ENCODE results near the gene HPCAL1.
"Not testable (repeated sequence)": the region's sequence is repeated elsewhere in the genome, so short reads cannot be mapped to it uniquely, and the experiment has no call there.

HPCAL1 gene

GRCh38 chr2:10285191-10285555 is 17.5 kb upstream of the HPCAL1 start:
- DNase-seq: no peak

GRCh38 chr2:10285556-10286198 is 17.0 kb upstream of the HPCAL1 start:
- peak in 1 of 2 donors; percentile 68 for DNase-seq

DNA sequence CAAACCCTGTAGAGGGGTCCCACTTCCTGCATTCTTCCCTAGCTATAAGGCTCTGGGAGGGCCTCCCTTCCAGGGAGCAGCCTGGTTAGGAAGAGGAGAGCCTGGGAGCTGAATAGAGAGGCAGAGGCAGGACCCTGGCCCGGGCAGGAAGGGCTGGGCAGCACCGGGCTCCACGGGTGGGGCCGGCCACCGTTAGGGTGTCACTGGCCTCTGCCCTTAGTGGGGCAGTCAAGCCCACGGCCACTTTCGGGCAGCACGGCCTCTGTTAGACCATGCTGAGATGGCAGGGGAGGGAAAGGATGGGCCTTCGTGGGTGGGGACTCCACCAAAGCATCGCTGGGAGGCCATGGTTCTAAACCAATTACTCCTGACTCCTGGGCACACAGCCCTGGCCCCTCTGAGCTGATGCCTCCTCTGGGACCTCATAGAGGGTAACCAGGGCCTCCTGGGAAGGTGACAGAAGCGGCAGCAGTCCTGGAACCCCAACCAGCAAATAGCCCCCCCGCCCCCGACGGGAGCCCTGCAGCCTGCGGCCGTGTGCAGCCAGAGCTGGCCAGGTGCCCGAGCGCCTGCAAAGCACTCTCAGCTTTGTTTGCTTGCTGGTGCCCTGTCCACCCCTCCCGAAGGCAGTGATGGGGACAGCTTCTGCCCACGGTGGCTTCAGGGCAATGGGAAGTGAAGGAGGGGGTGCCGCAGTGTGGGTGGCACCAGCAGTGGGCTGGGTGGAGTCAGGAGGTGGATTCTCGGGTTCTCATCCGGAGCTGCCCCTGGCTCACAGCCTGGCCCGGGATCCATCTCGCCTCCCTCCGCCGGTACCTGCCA is 16.3 kb upstream of the HPCAL1 start:
- DNase-seq: no peak

- no peak for DNase-seq
Observed at GRCh38 chr2:10287761-10288160, 14.9 kb upstream of the HPCAL1 start.

GRCh38 chr2:10288606-10289005 is 14.1 kb upstream of the HPCAL1 start:
- DNase-seq: no peak

GRCh38 chr2:10289352-10289751 is 13.4 kb upstream of the HPCAL1 start:
- no peak for DNase-seq

DNA sequence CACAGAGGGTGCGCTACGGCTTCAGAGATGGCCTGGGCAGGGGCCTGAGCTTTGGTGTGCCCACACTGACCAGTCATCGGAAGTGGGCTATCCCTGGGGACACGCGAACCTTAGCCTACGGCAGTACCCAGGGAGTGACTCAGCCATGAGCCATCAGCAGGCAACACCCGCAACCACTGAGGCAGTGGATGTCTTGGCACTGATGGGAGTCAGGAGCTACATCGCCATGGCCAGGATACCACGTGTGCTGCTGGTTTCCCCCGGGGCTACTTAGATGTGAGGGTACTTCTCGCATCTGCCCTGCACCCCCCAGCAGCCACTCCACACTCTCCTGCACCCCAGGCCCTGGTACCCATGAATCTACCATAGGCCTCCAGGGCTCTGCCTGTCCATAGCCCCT is 12.8 kb upstream of the HPCAL1 start:
- no peak for DNase-seq

DNA sequence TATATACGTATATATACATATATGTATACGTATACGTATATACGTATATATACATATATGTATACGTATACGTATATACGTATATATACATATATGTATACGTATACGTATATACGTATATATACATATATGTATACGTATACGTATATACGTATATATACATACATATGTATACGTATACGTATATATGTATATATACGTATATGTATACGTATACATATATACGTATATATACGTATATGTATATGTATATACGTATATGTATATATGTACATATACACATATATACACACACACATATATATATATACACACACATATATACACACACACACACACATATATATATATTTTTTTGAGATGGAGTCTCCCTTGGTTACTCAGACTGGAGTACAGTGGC is 11.3 kb upstream of the HPCAL1 start:
- DNase-seq: not testable (repeated sequence)

DNA sequence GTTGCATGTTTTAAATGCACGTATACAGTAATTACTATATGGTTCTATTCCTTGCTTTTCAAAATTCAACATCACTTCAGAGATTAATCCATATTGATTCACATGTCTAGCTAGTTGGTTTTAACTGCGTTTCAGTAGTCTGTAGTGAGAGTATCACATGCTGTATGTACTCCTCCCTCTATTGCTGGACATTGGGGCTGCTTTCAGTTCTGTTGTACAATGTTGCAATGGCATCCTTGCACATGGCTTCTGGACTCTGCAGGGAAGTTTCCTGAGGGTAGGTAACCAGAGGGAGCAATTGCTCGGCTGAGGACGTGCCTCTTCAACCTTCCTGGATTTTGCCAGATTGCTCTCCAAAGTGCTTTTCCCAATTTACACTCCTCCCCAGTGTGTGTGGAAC is 10.7 kb upstream of the HPCAL1 start:
- DNase-seq: no peak

DNA sequence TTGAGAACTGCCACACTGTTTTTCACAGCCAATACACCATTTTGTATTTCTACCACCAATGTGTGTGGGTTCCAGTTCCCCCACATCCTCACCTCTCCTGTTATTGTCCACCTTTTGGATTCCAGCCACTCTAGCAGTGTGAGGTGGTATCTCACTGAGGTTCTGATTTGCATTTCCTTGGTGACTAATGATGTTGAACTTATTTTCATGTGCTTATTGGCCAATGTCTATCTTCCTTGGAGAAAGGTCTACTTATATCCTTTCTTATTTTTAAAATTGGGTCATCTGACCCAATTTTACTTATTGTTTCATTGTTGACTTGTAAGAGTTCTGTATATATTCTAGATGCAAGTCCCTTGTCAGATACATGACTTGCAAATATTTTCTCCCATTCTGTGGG is 9.1 kb upstream of the HPCAL1 start:
- no peak for DNase-seq

DNA sequence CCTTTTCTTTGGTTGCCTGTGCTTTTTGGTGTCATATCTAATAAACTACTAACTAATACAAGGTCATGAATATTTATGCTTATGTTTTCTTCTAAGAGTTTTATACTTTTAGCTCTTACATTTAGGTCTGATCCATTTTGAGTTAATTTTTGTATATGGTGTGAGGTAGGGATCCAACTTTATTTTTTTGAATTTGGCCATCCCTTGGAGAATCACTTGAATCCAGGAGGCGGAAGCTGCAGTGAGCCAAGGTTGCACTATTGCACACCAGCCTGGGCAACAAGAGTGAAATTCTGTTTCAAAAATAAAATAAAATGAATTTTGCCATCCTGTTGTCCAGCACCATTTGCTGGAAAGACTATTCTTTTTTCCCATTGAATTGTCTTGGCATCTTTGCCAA is 8.6 kb upstream of the HPCAL1 start:
- no peak for DNase-seq

DNA sequence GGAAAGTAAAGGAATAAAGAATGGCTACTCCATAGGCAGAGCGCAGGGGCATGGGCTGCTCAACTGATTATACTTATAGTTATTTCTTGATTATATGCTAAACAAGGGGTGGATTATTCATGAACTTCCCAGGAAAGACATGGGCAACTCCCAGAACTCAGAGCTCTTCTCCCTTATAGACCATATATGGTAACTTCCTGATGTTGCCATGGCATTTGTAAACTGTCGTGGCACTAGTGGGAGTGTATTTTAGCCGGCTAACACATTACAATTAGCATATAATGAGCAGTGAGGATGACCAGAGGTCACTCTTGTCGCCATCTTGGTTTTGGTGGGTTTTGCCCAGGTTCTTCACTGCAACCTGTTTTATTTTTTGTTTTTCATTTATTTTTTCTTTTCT is 7.1 kb upstream of the HPCAL1 start:
- DNase-seq: not testable (repeated sequence)

DNA sequence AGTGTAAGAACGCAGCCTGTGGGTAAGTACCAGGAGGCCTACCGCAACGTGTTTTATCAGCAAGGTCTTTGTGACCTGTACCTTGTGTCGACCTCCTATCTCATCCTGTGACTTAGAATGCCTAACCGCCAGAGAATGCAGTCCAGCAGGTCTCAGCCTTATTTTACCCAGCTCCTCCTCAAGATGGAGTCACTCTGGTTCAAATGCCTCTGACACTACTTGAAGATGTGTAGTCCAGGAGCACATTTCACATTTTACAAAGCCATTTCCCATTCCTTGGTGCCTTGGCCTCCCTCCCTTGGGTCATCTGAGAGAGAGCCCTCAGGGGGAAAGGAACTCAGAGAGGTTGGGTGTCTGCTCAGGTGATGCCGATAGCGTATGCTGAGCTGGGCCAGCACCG is 6.6 kb upstream of the HPCAL1 start:
- DNase-seq: no peak

DNA sequence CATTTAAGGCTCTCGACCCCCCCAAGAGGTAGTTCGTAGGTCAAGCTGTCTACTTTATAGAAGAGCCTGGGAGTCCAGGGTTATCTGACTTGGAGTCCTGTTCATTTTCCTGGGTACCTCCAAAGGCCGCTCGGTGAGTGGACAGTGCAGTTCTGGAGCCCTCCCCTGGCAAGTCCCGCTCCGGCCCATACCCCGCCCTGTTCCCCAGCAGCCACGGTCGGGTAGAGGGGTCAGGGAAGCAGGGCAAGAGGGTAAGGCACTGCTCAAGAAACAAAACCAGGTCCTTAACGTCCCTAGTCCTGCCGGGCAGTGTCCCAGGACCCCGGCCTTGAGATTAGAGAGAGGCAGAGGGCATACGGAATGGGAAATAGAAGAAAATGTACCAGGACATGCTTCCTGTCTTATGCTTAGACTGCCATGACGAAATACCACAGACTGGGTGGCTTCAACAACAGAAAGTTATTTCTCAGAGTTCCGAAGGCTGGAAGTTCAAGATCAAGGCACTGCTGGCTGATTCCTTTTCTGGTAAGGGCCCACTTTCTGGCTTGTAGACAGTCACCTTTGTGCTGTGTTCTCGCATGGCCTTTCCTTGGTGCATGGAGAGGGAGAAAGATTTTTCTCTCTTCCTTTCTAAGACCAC is 5.4 kb upstream of the HPCAL1 start:
- no peak for DNase-seq

GRCh38 chr2:10297959-10298531 is 4.7 kb upstream of the HPCAL1 start:
- peak; percentile 37 to 66 for DNase-seq

- not testable (repeated sequence) for DNase-seq
Observed at GRCh38 chr2:10298777-10299176, 3.9 kb upstream of the HPCAL1 start.

GRCh38 chr2:10300328-10300920 is 2.3 kb upstream of the HPCAL1 start:
- no peak for DNase-seq

- no peak for DNase-seq
Observed at GRCh38 chr2:10300997-10301940, 1.4 kb upstream of the HPCAL1 start.

- peak in 1 of 2 donors; percentile 18 for DNase-seq
Observed at GRCh38 chr2:10301941-10302478, 694 bp upstream of the HPCAL1 start.

- peak in 1 of 2 donors; percentile 17 for DNase-seq
Observed at GRCh38 chr2:10303181-10303693, 533 bp downstream of the HPCAL1 start.

GRCh38 chr2:10303694-10304378 is 1.1 kb downstream of the HPCAL1 start:
- DNase-seq: peak; percentile 42 to 47

Data from CD4-positive, alpha-beta T cell treated with Interleukin-1 beta for 1 hour (primary cell).